Loucy (cell line): Measurements from ENCODE around the gene PGBD5.

ENCODE experiments used
- EZH2phosphoT487 ChIP-seq: fragments of 200-600 bp; IDR thresholded peaks from 2 replicates; pipeline ENCODE4 v1.6.1; 2018; ENCODE audit warnings: antibody characterized with exemption, mild to moderate bottlenecking, moderate library complexity, borderline replicate concordance
- TF ChIP-seq, protein P1 (sequence below): fragments of 200-600 bp; sonication (generic); conservative IDR thresholded peaks from 2 replicates; pipeline ENCODE4 v1.5.1; 2014; ENCODE audit warnings: mild to moderate bottlenecking, antibody characterized with exemption, low read length

DNA sequence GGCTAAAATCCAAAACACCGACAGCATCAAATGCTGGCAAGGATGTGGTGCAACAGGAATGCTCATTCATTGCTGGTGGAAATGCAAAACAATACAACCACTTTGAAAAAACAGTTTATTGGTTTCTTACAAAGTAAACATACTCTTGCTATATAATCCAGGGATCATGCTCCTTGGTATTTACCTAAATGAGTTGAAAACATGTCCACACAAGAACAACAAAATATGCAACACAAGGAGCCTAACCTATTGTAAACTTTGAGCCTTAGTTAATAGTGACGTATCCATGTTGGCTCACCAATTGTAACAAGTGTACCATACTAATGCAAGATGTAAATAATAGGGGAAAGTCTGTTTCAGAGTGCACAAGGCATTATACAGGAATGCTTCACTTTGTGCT is 37.2 kb upstream of the PGBD5 start:
- TF ChIP-seq, protein P1, sequence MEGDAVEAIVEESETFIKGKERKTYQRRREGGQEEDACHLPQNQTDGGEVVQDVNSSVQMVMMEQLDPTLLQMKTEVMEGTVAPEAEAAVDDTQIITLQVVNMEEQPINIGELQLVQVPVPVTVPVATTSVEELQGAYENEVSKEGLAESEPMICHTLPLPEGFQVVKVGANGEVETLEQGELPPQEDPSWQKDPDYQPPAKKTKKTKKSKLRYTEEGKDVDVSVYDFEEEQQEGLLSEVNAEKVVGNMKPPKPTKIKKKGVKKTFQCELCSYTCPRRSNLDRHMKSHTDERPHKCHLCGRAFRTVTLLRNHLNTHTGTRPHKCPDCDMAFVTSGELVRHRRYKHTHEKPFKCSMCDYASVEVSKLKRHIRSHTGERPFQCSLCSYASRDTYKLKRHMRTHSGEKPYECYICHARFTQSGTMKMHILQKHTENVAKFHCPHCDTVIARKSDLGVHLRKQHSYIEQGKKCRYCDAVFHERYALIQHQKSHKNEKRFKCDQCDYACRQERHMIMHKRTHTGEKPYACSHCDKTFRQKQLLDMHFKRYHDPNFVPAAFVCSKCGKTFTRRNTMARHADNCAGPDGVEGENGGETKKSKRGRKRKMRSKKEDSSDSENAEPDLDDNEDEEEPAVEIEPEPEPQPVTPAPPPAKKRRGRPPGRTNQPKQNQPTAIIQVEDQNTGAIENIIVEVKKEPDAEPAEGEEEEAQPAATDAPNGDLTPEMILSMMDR: no peak
- no peak for TF ChIP-seq EZH2phosphoT487
